Endothelial cell of umbilical vein (primary cell): ENCODE measurements around the gene VAMP2. TPM values are rescaled to one million over a fixed set of nuclear protein-coding genes. Genes with fewer than 3 reads are reported as not detected.

Experiments used
- BruUV-seq: library from RNA; stranded (reverse); fragments of 400-500 nt; replicated peaks from 2 replicates; lab custom pipeline; 2021; lab: Mats Ljungman, UMichigan
- CTCF ChIA-PET: fragments of 300-600, 350-600 bp; sonication (Branson Sonifier 250); formaldehyde crosslinking; loops from one replicate; lab custom pipeline; 2021; ENCODE audit warnings: antibody characterized with exemption, inconsistent platforms; lab: Charles Lee
- POLR2A ChIA-PET: fragments of 300-600, 350-600 bp; sonication (Branson Sonifier 250); formaldehyde crosslinking; loops from one replicate; lab custom pipeline; 2021; ENCODE audit warnings: antibody characterized with exemption, inconsistent platforms; lab: Charles Lee
- DNase-seq: peaks from one replicate; pipeline ENCODE4 v3.0.0-alpha.2; 2011; ENCODE audit warnings: low read depth, low spot score
- FAIRE-seq: peaks from 2 replicates; lab custom pipeline; 2011; peaks lifted over from hg19 to GRCh38; lab: Jason Lieb, UNC
- H2AFZ ChIP-seq: 2 replicates; pipeline ENCODE4 v1.6.0; 2012; ENCODE audit warnings: low read depth, low read length, control low read depth, inconsistent platforms
- H3K27ac ChIP-seq: 2 replicates; pipeline ENCODE4 v1.5.1; 2011; ENCODE audit warnings: low read depth, mild to moderate bottlenecking, control low read depth, low read length, moderate library complexity; ENCODE audit not compliant: insufficient read depth
- H3K27me3 ChIP-seq, 2 experiments: 2 replicates each; pipeline versions ENCODE4 v1.6.0 to v1.6.1; 2011; ENCODE audit warnings: low read length in 2 of 2, mixed read lengths in 1 of 2; ENCODE audit not compliant: control insufficient read depth in 2 of 2, insufficient read depth in 2 of 2
- H3K36me3 ChIP-seq, 2 experiments: 2 replicates in 1 of 2; 3 replicates in 1 of 2; pipeline ENCODE4 v1.5.1; 2011; ENCODE audit warnings: low read length in 2 of 2, mild to moderate bottlenecking in 1 of 2, moderate library complexity in 1 of 2; ENCODE audit not compliant: control insufficient read depth in 2 of 2, insufficient read depth in 2 of 2; ENCODE audit errors: extremely low read depth in 1 of 2
- H3K4me1 ChIP-seq: 3 replicates; pipeline ENCODE4 v1.5.1; 2011; ENCODE audit warnings: mild to moderate bottlenecking, low read length; ENCODE audit not compliant: control insufficient read depth, insufficient read depth; ENCODE audit errors: extremely low read depth
- H3K4me2 ChIP-seq: 2 replicates; pipeline ENCODE4 v1.6.1; 2011; ENCODE audit warnings: low read length, control low read depth, mixed read lengths; ENCODE audit not compliant: insufficient read depth
- H3K4me3 ChIP-seq, 3 experiments: fragments of 200-600 bp in 1 of 3; sonication (generic), shearing (Covaris generic) in 1 of 3; replicated peaks in 1 of 3; 2 replicates each; pipeline ENCODE4 v1.5.1; 2011 to 2016; ENCODE audit warnings: control low read depth in 3 of 3, low read length in 3 of 3, mild to moderate bottlenecking in 2 of 3, inconsistent platforms in 1 of 3, low read depth in 1 of 3, moderate library complexity in 1 of 3; ENCODE audit not compliant: insufficient read depth in 1 of 3
- H3K79me2 ChIP-seq: 2 replicates; pipeline ENCODE4 v1.6.0; 2012; ENCODE audit warnings: low read length, inconsistent platforms; ENCODE audit not compliant: control insufficient read depth, insufficient read depth
- H3K9ac ChIP-seq: replicated peaks from 2 replicates; pipeline ENCODE3; 2011; ENCODE audit warnings: low read length, control low read depth; ENCODE audit not compliant: insufficient read depth; ENCODE audit errors: extremely low read depth
- H3K9me1 ChIP-seq: replicated peaks from 3 replicates; pipeline ENCODE4 v1.6.0; 2011; ENCODE audit warnings: mild to moderate bottlenecking, low read length; ENCODE audit not compliant: control insufficient read depth, insufficient read depth; ENCODE audit errors: extremely low read depth
- H3K9me3 ChIP-seq: replicated peaks from 2 replicates; pipeline ENCODE4 v1.5.1; 2012; ENCODE audit warnings: low read length, inconsistent platforms; ENCODE audit not compliant: control insufficient read depth, insufficient read depth
- H4K20me1 ChIP-seq: replicated peaks from 2 replicates; pipeline ENCODE3; 2011; ENCODE audit warnings: mild to moderate bottlenecking, low read length; ENCODE audit not compliant: control insufficient read depth, insufficient read depth; ENCODE audit errors: extremely low read depth
- CTCF ChIP-seq, 2 donors: IDR thresholded peaks; 1 replicate in 1 of 2; 2 replicates in 1 of 2; pipeline ENCODE4 v1.5.1; 2011; ENCODE audit warnings: low read length in 2 of 2, mild to moderate bottlenecking in 2 of 2, moderate library complexity in 2 of 2, control low read depth in 1 of 2, inconsistent platforms in 1 of 2, low read depth in 1 of 2; ENCODE audit not compliant: insufficient read depth in 1 of 2; ENCODE audit errors: extremely low read depth in 1 of 2
- EZH2 ChIP-seq: IDR thresholded peaks from 2 replicates; pipeline ENCODE4 v1.6.1; 2012; ENCODE audit warnings: borderline replicate concordance, low read depth, mild to moderate bottlenecking, moderate library complexity, low read length, inconsistent platforms; ENCODE audit not compliant: severe bottlenecking
- FOS ChIP-seq: IDR thresholded peaks from 2 replicates; pipeline ENCODE4 v1.6.1; 2011; ENCODE audit warnings: mild to moderate bottlenecking, low read length, moderate library complexity, borderline replicate concordance; ENCODE audit not compliant: insufficient read depth
- GATA2 ChIP-seq: IDR thresholded peaks from 2 replicates; pipeline ENCODE4 v1.7.0; 2011; ENCODE audit warnings: low read depth, mild to moderate bottlenecking, moderate library complexity, mixed read lengths, low read length; ENCODE audit not compliant: insufficient read length, insufficient read depth
- JUN ChIP-seq: IDR thresholded peaks from 2 replicates; pipeline ENCODE4 v1.6.1; 2011; ENCODE audit warnings: borderline replicate concordance, low read depth; ENCODE audit not compliant: insufficient read length, insufficient read depth
- MAX ChIP-seq: IDR thresholded peaks from 2 replicates; pipeline ENCODE4 v1.6.1; 2011; ENCODE audit not compliant: insufficient read depth, insufficient read length
- MYC ChIP-seq: IDR thresholded peaks from one replicate; pipeline ENCODE4 v1.6.1; 2011; ENCODE audit warnings: mild to moderate bottlenecking, low read depth, low read length
- POLR2A ChIP-seq: IDR thresholded peaks from 2 replicates; pipeline ENCODE4 v1.6.1; 2012; ENCODE audit warnings: low read depth, mild to moderate bottlenecking, control low read depth, low read length
- POLR2AphosphoS5 ChIP-seq: IDR thresholded peaks from 2 replicates; pipeline ENCODE4 v1.6.1; 2012; ENCODE audit warnings: low read depth, mild to moderate bottlenecking, control low read depth, low read length, moderate library complexity; ENCODE audit not compliant: insufficient read depth
- dilution Hi-C: fragments of 300-500 bp; cut with MboI; formaldehyde crosslinking; loops from one replicate; pipeline ENCODE4 v1.15.0; 2019; ENCODE audit warnings: low sequenced_read_pairs; ENCODE audit not compliant: extremely low pct_ligation_motif_present
- intact Hi-C: fragments of 100-400 bp; cut with micrococcal nuclease; formaldehyde crosslinking; loops from one replicate; pipeline ENCODE4 v1.10.0; 2022
- polyA plus RNA-seq, 4 experiments: library from polyadenylated mRNA; depleted of rRNA in 3 of 4; stranded (reverse) in 3 of 4; unstranded in 1 of 4; fragments of >200 nt; gene quantifications; 2 replicates each; pipeline versions ENCODE4 v1.2.1 to v1.2.3, GENCODE V29; 2011 to 2012; ENCODE audit warnings: missing spikeins in 1 of 4
- total RNA-seq: library from RNA; stranded (reverse); gene quantifications from 2 replicates; pipeline ENCODE4 v1.2.3, GENCODE V29; 2021

Gene VAMP2
- total and polyA plus RNA-seq, 2 donors (not counting 3 experiments of a cell fraction or from before 2014, with no cell fraction given): 35.9 to 38.0 TPM

GRCh38 chr17:8141045-8141444 is 21.7 kb downstream of the VAMP2 start:
- H3K4me3 ChIP-seq: no peak overlapping the region
- no peak overlapping the region for H3K4me2 ChIP-seq
- peaks cover 14% of the 10 kb centered on the region for H3K4me1 ChIP-seq
- TF ChIP-seq CTCF (IDR thresholded peaks at IDR 0.05; ENCODE audit: extremely low read depth in 1 of 2, insufficient read depth in 1 of 2, low read depth in 1 of 2, low read length in 2 of 2) (no peak), MAX (no peak), MYC (no peak), EZH2 (no peak), POLR2A (no peak), POLR2AphosphoS5 (no peak), FOS (no peak), JUN (no peak), GATA2 (no peak)
- H3K27ac ChIP-seq: no peak overlapping the region
- H3K27me3 ChIP-seq: no peaks in the 10 kb centered on the region
- intact Hi-C loops (no loop called here), dilution Hi-C loops (no loop called here)
- H2AFZ ChIP-seq: no peak overlapping the region
- POLR2A ChIA-PET: interaction anchor here (0.8 kb wide), 1 partner anchor 32 kb away, joined by 3 read pairs; no protein-coding TSS in a partner anchor
- CTCF ChIA-PET: interaction anchor here (3.4 to 5.6 kb wide), 2 partner anchors 10 to 18 kb away, joined by 28 to 72 read pairs; partner anchors contain the start of gene PER1
- H3K9me3 ChIP-seq: no peaks in the 10 kb centered on the region
- no peak overlapping the region for H3K9ac ChIP-seq
- DNase-seq: no peak
- BruUV-seq: no TSS peak
- H3K79me2 ChIP-seq: no peaks in the 10 kb centered on the region
- no peak for FAIRE-seq
- peaks cover 0 to 41% of the 10 kb centered on the region in 2 experiments for H3K36me3 ChIP-seq
- no peaks in the 10 kb centered on the region for H3K9me1 ChIP-seq
- no peaks in the 10 kb centered on the region for H4K20me1 ChIP-seq
